M059J (cell line): ENCODE data around the gene CYTH3. TPM values are rescaled to one million over a fixed set of nuclear protein-coding genes. Genes with fewer than 3 reads are reported as not detected.

Experiments
- DNase-seq: peaks from one replicate; pipeline ENCODE4 v3.0.0-alpha.2; 2012; ENCODE audit warnings: low read depth
- total RNA-seq: library from RNA; depleted of rRNA; stranded (reverse); fragments of >200 nt; shearing (Covaris generic); gene quantifications from 2 replicates; pipeline ENCODE4 v1.2.3, GENCODE V29; 2014

The CYTH3 gene
- total RNA-seq, 1 experiment from 2014 or later: 29.6 TPM

GRCh38 chr7:6279937-6280336, 7.5 kb upstream of the CYTH3 start:
- no peak for DNase-seq

GRCh38 chr7:6279341-6279740, 6.9 kb upstream of the CYTH3 start:
- DNase-seq: peak; percentile 55

- no peak for DNase-seq
Measured at GRCh38 chr7:6278749-6279310, 6.4 kb upstream of the CYTH3 start.

- DNase-seq: no peak
Measured at GRCh38 chr7:6277476-6277875, 5.1 kb upstream of the CYTH3 start.

GRCh38 chr7:6276911-6277408, 4.5 kb upstream of the CYTH3 start:
- no peak for DNase-seq

GRCh38 chr7:6274743-6275142, 2.3 kb upstream of the CYTH3 start:
- no peak for DNase-seq

GRCh38 chr7:6273917-6274630, 1.6 kb upstream of the CYTH3 start:
- no peak for DNase-seq

GRCh38 chr7:6273380-6273837, 985 bp upstream of the CYTH3 start:
- peak; percentile 54 for DNase-seq

GRCh38 chr7:6271694-6272440, 557 bp downstream of the CYTH3 start:
- no peak for DNase-seq

- DNase-seq: peak; percentile 69
Measured at GRCh38 chr7:6271060-6271658, 1.3 kb downstream of the CYTH3 start.

GRCh38 chr7:6269527-6269926, 2.9 kb downstream of the CYTH3 start:
- no peak for DNase-seq

GRCh38 chr7:6268907-6269306, 3.5 kb downstream of the CYTH3 start:
- DNase-seq: no peak

GRCh38 chr7:6268023-6268900, 4.2 kb downstream of the CYTH3 start:
- DNase-seq: no peak

GRCh38 chr7:6266699-6267098, 5.7 kb downstream of the CYTH3 start:
- DNase-seq: no peak

- DNase-seq: no peak
Measured at GRCh38 chr7:6262221-6262620, 10.2 kb downstream of the CYTH3 start.

GRCh38 chr7:6261699-6262098, 10.7 kb downstream of the CYTH3 start:
- no peak for DNase-seq

- DNase-seq: no peak
Measured at GRCh38 chr7:6260291-6261187, 11.9 kb downstream of the CYTH3 start.

- no peak for DNase-seq
Measured at GRCh38 chr7:6259257-6259656, 13.2 kb downstream of the CYTH3 start.

GRCh38 chr7:6258440-6259182, 13.8 kb downstream of the CYTH3 start:
- DNase-seq: peak; percentile 63

GRCh38 chr7:6257675-6258074, 14.7 kb downstream of the CYTH3 start:
- no peak for DNase-seq
